HepG2 (cell line): Measurements from ENCODE around the gene TBRG4. TPM values are rescaled to one million over a fixed set of nuclear protein-coding genes. Genes with fewer than 3 reads are reported as not detected.

Experiments
- ASH2L ChIP-seq: fragments of 300-600, 200-600 bp; sonication (generic); IDR thresholded peaks from 2 replicates; pipeline ENCODE4 v1.7.0; 2017; ENCODE audit warnings: low read depth, mild to moderate bottlenecking, moderate library complexity, mixed read lengths, low read length; ENCODE audit not compliant: insufficient read length
- ELF3 ChIP-seq: IDR thresholded peaks from 2 replicates; pipeline ENCODE4 v1.6.1; 2016; ENCODE audit warnings: missing genetic modification reagents, missing compliant biosample characterization
- HNRNPLL ChIP-seq: fragments of 200-400 bp; formaldehyde crosslinking; IDR thresholded peaks from 2 replicates; pipeline ENCODE4 v1.6.1; 2017; ENCODE audit warnings: mild to moderate bottlenecking, low read depth, low read length; ENCODE audit not compliant: poor library complexity, severe bottlenecking
- HOXA3 ChIP-seq: sonication (generic); formaldehyde crosslinking; IDR thresholded peaks from 2 replicates; pipeline ENCODE4 v1.5.0; 2020; ENCODE audit warnings: missing genetic modification reagents
- MAF1 ChIP-seq: sonication (generic); formaldehyde crosslinking; IDR thresholded peaks from 2 replicates; pipeline ENCODE4 v1.5.0; 2020; ENCODE audit warnings: missing genetic modification reagents, borderline replicate concordance
- MXD4 ChIP-seq: IDR thresholded peaks from 2 replicates; pipeline ENCODE4 v1.6.1; 2016; ENCODE audit warnings: mild to moderate bottlenecking, missing biosample characterization, missing genetic modification reagents
- MYPOP ChIP-seq: sonication (generic); formaldehyde crosslinking; IDR thresholded peaks from 2 replicates; pipeline ENCODE4 v1.8.1; 2023; ENCODE audit warnings: mild to moderate bottlenecking, moderate library complexity, missing genetic modification reagents
- MZF1 ChIP-seq: sonication (generic); formaldehyde crosslinking; IDR thresholded peaks from 2 replicates; pipeline ENCODE4 v1.8.1; 2023; ENCODE audit warnings: mild to moderate bottlenecking, missing genetic modification reagents, borderline replicate concordance
- PRMT3 ChIP-seq: sonication (generic); formaldehyde crosslinking; IDR thresholded peaks from 2 replicates; pipeline ENCODE4 v1.8.1; 2022; ENCODE audit warnings: low read depth, mild to moderate bottlenecking, moderate library complexity, missing genetic modification reagents, borderline replicate concordance
- RXRB ChIP-seq: IDR thresholded peaks from 2 replicates; pipeline ENCODE4 v1.6.1; 2016; ENCODE audit warnings: borderline replicate concordance, missing genetic modification reagents, missing compliant biosample characterization
- SOX13 ChIP-seq, 3 experiments: fragments of 450-650 bp in 1 of 3; sonication (generic) in 1 of 3; formaldehyde crosslinking in 1 of 3; IDR thresholded peaks in 2 of 3; conservative IDR thresholded peaks in 1 of 3; 2 replicates each; pipeline versions ENCODE4 v1.5.0 to v1.6.1; 2016 to 2020; ENCODE audit warnings: antibody characterized with exemption in 1 of 3, mild to moderate bottlenecking in 1 of 3, missing compliant biosample characterization in 1 of 3, missing genetic modification reagents in 1 of 3, moderate library complexity in 1 of 3
- TBL1XR1 ChIP-seq: fragments of 150-350 bp; IDR thresholded peaks from 2 replicates; pipeline ENCODE4 v1.6.1; 2014; ENCODE audit warnings: borderline replicate concordance, low read length; ENCODE audit not compliant: partially characterized antibody
- THRA ChIP-seq: sonication (generic); formaldehyde crosslinking; IDR thresholded peaks from 2 replicates; pipeline ENCODE4 v1.4.0; 2020; ENCODE audit warnings: missing genetic modification reagents, borderline replicate concordance
- ZFAT ChIP-seq: sonication (generic); formaldehyde crosslinking; conservative IDR thresholded peaks from 2 replicates; pipeline ENCODE4 v1.8.1; 2023; ENCODE audit warnings: missing genetic modification reagents, inconsistent platforms
- ZFP90 ChIP-seq: sonication (generic); formaldehyde crosslinking; IDR thresholded peaks from 2 replicates; pipeline ENCODE4 v1.8.0; 2022; ENCODE audit warnings: missing genetic modification reagents, mild to moderate bottlenecking, inconsistent platforms, borderline replicate concordance
- ZIK1 ChIP-seq: sonication (generic); formaldehyde crosslinking; IDR thresholded peaks from 2 replicates; pipeline ENCODE4 v1.5.0; 2020; ENCODE audit warnings: mild to moderate bottlenecking, low read depth, missing genetic modification reagents, borderline replicate concordance
- ZNF205 ChIP-seq: IDR thresholded peaks from 2 replicates; pipeline ENCODE4 v1.6.1; 2018; ENCODE audit warnings: missing biosample characterization, missing genetic modification reagents
- ZNF232 ChIP-seq: sonication (generic); formaldehyde crosslinking; IDR thresholded peaks from 2 replicates; pipeline ENCODE4 v1.4.0; 2020; ENCODE audit warnings: missing genetic modification reagents, borderline replicate concordance
- ZNF234 ChIP-seq: sonication (generic); formaldehyde crosslinking; conservative IDR thresholded peaks from 2 replicates; pipeline ENCODE4 v1.5.1; 2020; ENCODE audit warnings: mild to moderate bottlenecking, missing genetic modification reagents
- ZNF800 ChIP-seq: sonication (generic); formaldehyde crosslinking; IDR thresholded peaks from 2 replicates; pipeline ENCODE4 v1.4.0; 2020; ENCODE audit warnings: missing genetic modification reagents
- polyA plus RNA-seq, 8 experiments: library from polyadenylated mRNA; depleted of rRNA in 3 of 8; stranded (reverse) in 7 of 8; unstranded in 1 of 8; fragments of >200 nt; fragmentation: Illumina TruSeq in 4 of 8; extraction: Trizol in 4 of 8; gene quantifications; 2 replicates each; pipeline versions ENCODE4 v1.2.1 to v1.2.3, GENCODE V29; 2011 to 2016; ENCODE audit warnings: low read depth in 4 of 8, missing spikeins in 1 of 8, mixed read lengths in 1 of 8; ENCODE audit not compliant: insufficient read depth in 1 of 8
- total RNA-seq, 5 experiments: library from RNA; depleted of rRNA; stranded (reverse); fragments of >200 nt; fragmentation: Illumina TruSeq; extraction: Trizol; gene quantifications; 2 replicates each; pipeline ENCODE4 v1.2.3, GENCODE V29; 2016; ENCODE audit warnings: low read depth in 1 of 5
- TF ChIP-seq, protein P1 (sequence below): conservative IDR thresholded peaks from 2 replicates; pipeline ENCODE4 v1.6.1; 2018; ENCODE audit warnings: missing genetic modification reagents

TBRG4 gene
- total and polyA plus RNA-seq, 2 of the 13 experiments (the other 11 are each of a cell fraction or from before 2014, with no cell fraction given) = 87.8 to 107 TPM

- TF ChIP-seq MYPOP (CRISPR knock-in tag) (peak; percentile 94; the same call in 1 of the 2 replicates), ZNF800 (CRISPR knock-in tag) (peak; percentile 82), PRMT3 (CRISPR knock-in tag) (0 out of 2 replicates have a peak, but pooled peaks have one; percentile 24), MAF1 (CRISPR knock-in tag) (peak; percentile 91), THRA (peak; percentile 65), HNRNPLL (peak; percentile 79), ASH2L (peak; percentile 90), MXD4 (CRISPR knock-in tag) (peak; percentile 99), MZF1 (CRISPR knock-in tag) (no peak), ZFAT (CRISPR knock-in tag) (0 out of 2 replicates have a peak, but pooled peaks have one; percentile 48), ELF3 (CRISPR knock-in tag) (peak; percentile 91), ZFP90 (CRISPR knock-in tag) (peak; percentile 98), SOX13 (IDR thresholded peaks at IDR 0.05) (no peak), SOX13 (CRISPR knock-in tag; conservative IDR thresholded peaks at IDR 0.05 in 1 of 2, IDR thresholded peaks at IDR 0.05 in 1 of 2) (0 out of 4 replicates have a peak, but pooled peaks of 1 of the 2 experiments have one; percentile 30), ZNF232 (0 out of 2 replicates have a peak, but pooled peaks have one; percentile 36), HOXA3 (CRISPR knock-in tag) (peak; percentile 98), ZNF205 (peak; percentile 89), ZNF234 (CRISPR knock-in tag) (no peak), RXRB (CRISPR knock-in tag) (peak; percentile 77), TBL1XR1 (no peak), ZIK1 (peak; percentile 18)
- TF ChIP-seq, protein P1, sequence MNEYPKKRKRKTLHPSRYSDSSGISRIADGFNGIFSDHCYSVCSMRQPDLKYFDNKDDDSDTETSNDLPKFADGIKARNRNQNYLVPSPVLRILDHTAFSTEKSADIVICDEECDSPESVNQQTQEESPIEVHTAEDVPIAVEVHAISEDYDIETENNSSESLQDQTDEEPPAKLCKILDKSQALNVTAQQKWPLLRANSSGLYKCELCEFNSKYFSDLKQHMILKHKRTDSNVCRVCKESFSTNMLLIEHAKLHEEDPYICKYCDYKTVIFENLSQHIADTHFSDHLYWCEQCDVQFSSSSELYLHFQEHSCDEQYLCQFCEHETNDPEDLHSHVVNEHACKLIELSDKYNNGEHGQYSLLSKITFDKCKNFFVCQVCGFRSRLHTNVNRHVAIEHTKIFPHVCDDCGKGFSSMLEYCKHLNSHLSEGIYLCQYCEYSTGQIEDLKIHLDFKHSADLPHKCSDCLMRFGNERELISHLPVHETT (CRISPR knock-in tag) = peak; percentile 73; the same call in 1 of the 2 replicates
These were observed at the start of gene TBRG4 (continued) for GRCh38 chr7:45111298-45112223.
